ENCODE results near the gene MATN4.

MATN4 gene

DNA sequence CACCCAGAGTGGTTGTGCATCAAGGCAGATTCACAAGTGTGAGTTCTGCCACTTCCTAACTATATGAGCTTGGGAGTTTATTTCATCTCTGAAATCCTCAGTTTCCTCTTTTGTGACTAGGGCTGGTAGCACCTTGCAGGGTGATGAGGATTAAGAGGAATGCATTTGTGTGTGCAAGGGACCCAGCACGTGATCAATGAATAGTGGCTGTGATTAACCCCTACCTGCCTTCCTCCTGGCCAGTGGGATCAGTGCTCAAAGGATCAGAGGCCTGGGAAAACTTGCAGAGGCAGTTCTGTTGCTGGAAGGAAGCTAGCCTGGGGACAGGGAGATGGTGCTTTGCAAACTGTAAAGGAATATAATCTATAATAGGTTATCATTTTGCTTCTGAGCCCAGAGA, 32.9 kb upstream of the MATN4 start:
- no peak for DNase-seq

GRCh38 chr20:45340236-45340847, 32.2 kb upstream of the MATN4 start:
- no peak for DNase-seq

- no peak for DNase-seq
Measured at GRCh38 chr20:45339799-45340198, 31.7 kb upstream of the MATN4 start.

- no peak for DNase-seq
Measured at GRCh38 chr20:45339084-45339483, 31.0 kb upstream of the MATN4 start.

GRCh38 chr20:45338121-45339030, 30.3 kb upstream of the MATN4 start:
- no peak for DNase-seq

DNA sequence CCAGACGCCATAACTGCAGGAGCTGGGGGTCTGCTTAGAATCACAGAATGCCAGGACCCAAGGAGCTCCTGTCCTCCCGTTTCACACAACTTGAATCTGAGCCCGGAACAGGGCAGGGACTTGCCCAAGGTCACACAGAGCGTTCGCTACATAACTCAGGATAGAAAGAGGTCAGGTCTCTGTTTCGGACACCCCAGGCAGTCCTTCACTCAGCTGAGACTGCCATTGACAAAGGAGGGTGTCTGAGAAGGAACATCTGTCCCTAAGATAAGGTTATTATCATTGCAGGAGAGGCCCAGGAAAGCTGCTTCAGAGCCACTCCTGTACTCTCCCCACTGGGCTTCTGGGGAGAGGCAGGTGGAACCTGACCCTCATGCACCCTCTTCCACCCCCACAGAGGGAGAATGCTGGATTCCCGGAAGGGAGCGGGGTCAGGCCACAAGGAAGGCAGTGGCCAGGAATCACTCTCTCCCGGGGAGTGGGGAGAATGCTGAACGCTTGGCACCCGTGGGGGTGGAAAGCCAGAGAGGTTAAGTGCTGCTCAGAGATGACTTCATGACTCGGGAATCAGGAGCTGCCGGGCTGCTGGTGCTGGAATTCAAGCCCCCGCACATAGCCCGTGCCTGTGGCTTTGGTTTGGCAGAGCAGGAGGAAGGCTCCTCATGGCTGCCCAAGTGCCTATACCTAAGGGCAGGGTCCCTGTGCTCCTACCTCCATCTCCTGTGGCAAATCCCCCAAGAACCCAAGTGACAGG, 29.4 kb upstream of the MATN4 start:
- no peak for DNase-seq

DNA sequence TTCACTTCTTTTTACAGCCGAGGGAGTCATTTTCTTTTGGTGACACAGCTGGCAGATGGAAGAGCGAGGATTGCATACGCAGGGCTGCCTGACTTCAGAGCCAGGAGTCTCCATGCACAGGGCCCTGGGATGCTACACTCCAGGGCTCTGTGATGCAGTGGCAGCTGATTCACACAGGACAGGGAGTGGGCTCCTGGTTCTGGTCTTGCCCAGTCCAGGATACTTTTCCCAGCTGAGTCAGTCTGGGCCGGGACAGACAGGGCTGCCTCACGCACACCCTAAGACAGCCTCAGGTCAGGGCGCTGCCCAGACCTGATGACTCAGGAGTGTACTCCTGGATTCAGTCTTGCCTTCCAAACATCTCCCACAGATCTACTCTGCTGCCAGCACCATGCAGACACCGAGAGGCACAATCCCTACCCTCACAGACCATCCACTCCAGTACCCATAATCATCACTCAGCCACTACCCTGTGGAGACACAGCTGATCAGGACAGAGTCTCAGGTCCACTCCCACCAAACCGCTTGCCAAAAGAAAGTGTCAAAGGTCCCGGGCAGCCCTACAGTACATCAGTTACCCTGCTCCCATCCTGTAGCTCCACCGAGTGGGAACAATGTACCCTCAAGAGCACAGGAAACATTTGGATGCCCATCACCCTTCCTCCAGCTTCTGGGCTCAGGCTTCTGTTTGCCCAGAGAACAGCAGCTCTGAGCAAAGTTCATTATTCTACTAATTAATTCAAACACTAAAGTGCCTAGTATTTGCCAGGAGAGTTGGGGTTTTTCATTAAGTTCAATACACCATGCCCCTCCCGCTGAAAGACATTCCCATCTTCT, 28.6 kb upstream of the MATN4 start:
- no peak for DNase-seq

DNA sequence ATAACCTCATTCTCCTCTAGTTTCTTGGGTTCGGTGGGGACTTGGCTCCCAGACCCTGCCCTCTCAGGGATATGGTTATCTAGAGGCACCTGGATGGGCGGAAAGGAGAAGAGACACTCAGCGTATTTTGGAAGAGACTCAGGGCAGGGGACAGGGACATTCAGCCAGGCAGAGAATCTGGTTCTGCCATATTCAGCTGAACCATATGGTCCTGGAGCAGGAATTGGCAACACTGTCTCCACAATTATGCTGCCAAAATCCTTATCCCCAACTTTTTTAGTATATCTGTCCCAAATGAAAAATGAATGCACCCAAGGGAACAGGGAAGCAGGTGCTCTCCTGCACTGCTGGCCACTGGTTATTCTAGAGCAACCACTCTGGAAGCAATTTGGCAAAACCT, 22.4 kb upstream of the MATN4 start:
- DNase-seq: no peak

GRCh38 chr20:45329497-45330319, 21.6 kb upstream of the MATN4 start:
- no peak for DNase-seq

- DNase-seq: no peak
Measured at GRCh38 chr20:45328451-45328850, 20.4 kb upstream of the MATN4 start.

- DNase-seq: no peak
Measured at GRCh38 chr20:45325371-45325770, 17.3 kb upstream of the MATN4 start.

- no peak for DNase-seq
Measured at GRCh38 chr20:45323731-45324130, 15.6 kb upstream of the MATN4 start.

- DNase-seq: no peak
Measured at GRCh38 chr20:45322952-45323383, 14.9 kb upstream of the MATN4 start.

DNA sequence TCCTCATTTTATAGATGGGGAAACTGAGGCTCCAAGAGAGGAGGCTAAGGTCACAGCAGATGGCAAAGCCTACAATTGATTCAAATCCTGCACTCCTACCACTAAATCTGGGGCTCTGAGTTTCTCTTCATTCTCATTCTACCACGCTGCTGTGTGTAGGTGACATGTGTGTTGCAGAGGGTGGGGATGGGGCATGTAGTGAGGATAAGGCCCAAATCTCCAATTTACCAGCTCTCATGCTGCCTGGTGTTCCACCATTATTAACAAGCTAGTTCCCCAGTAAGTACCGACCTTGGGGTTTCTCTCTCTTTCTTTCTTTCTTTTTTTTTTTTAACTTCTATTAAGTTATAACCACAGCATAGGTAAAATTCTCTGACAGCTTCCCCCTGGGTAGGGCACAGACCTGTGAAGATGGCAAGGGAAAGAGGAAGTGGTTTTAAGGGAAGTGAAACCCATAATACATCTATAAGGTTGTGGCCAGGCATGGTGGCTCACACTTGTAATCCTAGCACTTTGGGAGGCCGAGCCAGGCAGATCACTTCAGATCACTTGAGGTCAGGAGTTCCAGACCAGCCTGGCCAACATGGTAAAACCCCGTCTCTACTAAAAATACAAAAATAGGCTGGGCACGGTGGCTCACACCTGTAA, 13.0 kb upstream of the MATN4 start:
- DNase-seq: no peak

- DNase-seq: no peak
Measured at GRCh38 chr20:45318948-45319347, 10.8 kb upstream of the MATN4 start.

DNA sequence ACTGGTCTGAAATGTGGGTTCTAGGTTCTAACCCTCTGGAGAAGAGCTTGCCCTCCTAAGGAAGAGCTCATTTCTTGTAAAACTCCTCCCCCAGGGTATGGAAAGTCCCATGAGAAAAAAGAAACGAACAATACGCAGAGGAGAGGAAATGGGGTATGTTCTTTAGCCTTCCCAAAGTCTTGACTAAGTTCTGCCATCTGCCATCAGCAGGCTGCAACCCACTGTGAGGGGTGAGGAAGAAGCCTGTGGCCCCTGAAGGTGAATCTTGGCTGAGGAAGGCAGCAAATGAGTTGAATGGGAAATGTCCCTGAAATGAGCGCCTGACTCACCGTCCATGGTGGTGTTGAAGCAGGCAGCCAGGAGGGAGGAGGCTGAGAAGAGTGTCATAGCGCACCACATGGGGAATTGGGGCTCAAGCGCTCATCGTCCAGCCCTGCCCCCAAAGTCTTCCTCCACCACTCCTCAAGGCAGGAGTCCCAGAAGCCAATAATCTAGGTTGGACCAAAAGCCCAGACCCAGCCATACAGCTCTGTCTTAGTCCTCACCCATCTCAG, 10.4 kb upstream of the MATN4 start:
- no peak for DNase-seq

DNA sequence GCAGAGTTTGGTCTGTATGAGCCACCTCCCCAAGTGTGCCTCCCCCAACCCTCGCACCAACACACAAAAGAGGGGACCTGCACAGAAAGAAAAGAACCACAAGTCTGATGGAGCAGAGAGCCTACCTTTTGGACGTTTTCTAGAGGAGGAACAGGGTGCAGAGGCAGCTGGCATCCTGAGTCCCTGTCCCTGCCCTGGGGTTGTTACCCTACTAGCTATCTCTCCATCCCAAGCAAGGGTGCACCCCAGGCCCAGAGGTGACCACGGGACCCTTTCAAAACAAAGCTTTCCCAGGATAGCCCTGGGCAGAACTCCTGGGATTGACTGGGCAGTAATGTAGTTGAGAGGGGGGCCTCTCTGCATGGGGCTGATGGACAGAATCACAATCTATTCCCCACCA, 9.7 kb upstream of the MATN4 start:
- no peak for DNase-seq

- DNase-seq: no peak
Measured at GRCh38 chr20:45316150-45317080, 8.3 kb upstream of the MATN4 start.

DNA sequence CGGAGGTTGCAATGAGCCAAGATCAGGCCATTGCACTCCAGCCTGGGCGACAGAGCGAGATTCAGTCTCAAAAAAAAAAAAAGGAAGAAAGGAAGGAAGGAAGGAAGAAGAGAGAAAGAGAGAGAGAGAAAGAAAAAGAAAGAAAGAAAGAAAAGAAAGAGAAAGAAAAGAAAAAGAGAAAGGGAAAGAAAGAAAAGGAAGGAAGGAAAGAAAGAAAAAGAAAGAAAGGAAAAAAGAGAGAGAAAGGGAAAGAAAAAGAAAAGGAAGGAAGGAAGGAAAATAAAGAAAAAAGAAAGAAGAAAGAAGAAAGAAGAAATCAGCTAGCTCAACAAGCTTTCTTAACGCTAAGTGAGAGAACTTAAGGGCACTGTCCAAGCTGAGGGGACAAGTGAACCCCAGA, 7.6 kb upstream of the MATN4 start:
- no peak for DNase-seq

DNA sequence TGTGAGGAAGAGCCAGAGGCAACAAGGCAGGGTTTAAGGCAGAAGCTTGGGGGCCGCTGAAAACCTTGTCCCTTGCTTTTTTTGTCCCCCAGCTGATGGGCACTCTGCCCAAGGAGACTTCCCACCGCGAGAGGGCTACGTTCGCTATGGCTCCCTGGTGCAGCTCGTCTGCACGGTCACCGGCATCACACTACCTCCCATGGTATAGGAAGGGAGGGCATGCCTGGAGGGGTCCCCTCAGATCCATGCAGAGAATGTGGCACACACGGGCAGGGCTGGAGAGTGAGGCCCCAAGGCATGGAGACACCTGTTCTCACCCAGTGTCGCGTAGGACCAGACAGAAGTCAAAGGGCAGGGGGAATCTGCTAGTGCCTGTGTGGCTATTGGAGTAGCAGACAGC, 5.8 kb upstream of the MATN4 start:
- DNase-seq: no peak

Data from activated naive CD4-positive, alpha-beta T cell (primary cell).